Fibroblast of lung (primary cell): ENCODE data around the gene CAMTA1.

Source experiments
- EZH2 ChIP-seq: IDR thresholded peaks from 2 replicates; pipeline ENCODE4 v1.5.1; 2012; ENCODE audit warnings: low read length, control low read depth, mild to moderate bottlenecking; ENCODE audit errors: missing control alignments
- TF ChIP-seq, protein P1 (sequence below), 2 donors: IDR thresholded peaks in 1 of 2; conservative IDR thresholded peaks in 1 of 2; 1 replicate in 1 of 2; 2 replicates in 1 of 2; pipeline ENCODE4 v1.5.1; 2011 to 2012; ENCODE audit warnings: low read length in 2 of 2, control low read depth in 1 of 2, inconsistent platforms in 1 of 2, low read depth in 1 of 2, mild to moderate bottlenecking in 1 of 2

DNA sequence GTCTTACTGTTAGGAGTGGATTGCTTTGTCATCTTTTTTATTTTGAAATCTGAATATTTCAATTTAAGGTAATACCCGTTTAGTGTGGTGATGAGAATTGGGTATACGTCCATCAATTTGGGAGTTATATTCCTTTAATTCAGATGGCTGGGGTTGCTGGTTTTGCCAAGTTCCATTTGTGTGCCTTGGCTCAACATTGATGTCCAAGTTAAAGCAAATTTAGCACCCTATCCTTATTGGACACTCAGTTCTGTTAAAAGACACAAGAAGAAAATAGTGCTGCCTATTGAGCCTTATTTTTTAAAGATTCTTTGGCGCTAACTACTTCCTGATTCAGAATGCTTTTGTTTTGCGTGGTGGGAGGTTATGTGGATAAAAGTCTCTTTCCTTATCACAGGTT lies 40.6 kb downstream of the CAMTA1 start:
- TF ChIP-seq, protein P1, sequence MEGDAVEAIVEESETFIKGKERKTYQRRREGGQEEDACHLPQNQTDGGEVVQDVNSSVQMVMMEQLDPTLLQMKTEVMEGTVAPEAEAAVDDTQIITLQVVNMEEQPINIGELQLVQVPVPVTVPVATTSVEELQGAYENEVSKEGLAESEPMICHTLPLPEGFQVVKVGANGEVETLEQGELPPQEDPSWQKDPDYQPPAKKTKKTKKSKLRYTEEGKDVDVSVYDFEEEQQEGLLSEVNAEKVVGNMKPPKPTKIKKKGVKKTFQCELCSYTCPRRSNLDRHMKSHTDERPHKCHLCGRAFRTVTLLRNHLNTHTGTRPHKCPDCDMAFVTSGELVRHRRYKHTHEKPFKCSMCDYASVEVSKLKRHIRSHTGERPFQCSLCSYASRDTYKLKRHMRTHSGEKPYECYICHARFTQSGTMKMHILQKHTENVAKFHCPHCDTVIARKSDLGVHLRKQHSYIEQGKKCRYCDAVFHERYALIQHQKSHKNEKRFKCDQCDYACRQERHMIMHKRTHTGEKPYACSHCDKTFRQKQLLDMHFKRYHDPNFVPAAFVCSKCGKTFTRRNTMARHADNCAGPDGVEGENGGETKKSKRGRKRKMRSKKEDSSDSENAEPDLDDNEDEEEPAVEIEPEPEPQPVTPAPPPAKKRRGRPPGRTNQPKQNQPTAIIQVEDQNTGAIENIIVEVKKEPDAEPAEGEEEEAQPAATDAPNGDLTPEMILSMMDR (conservative IDR thresholded peaks at IDR 0.05 in 1 of 2, IDR thresholded peaks at IDR 0.05 in 1 of 2; ENCODE audit: low read depth in 1 of 2, low read length in 2 of 2) = no peak
- TF ChIP-seq EZH2 = no peak
